ENCODE data around the gene CAPN1.
A peak's percentile ranks its signal among the peaks of the same experiment; 100 is the strongest.

The CAPN1 gene

GRCh38 chr11:65224930-65225278 lies 43.2 kb downstream of the CAPN1 start:
- no peaks in the 10 kb centered on the region for H4K20me1 ChIP-seq (ENCODE audit: insufficient read depth, low read length)
- no peak overlapping the region; the same call in 1 of the 2 replicates for H3K9ac ChIP-seq (ENCODE audit: low read length)
- H3F3A ChIP-seq (ENCODE audit: insufficient read depth, low read length), result no peaks in the 10 kb centered on the region
- no peak overlapping the region for H3K4me3 ChIP-seq (ENCODE audit: low read depth, low read length, poor library complexity, severe bottlenecking)
- H3K4me2 ChIP-seq (ENCODE audit: low read length), result peak overlapping the region; percentile 67
- H2AFZ ChIP-seq (ENCODE audit: low read length), result no peak overlapping the region
- H3K9me2 ChIP-seq (ENCODE audit: low read depth, low read length), result no peaks in the 10 kb centered on the region
- no peaks in the 10 kb centered on the region for H3K79me2 ChIP-seq (ENCODE audit: insufficient read depth, low read length)
- peaks cover 12% of the 10 kb centered on the region for H3K4me1 ChIP-seq (ENCODE audit: insufficient read depth, low read length, severe bottlenecking)
- no peaks in the 10 kb centered on the region for H3K9me3 ChIP-seq (ENCODE audit: low read length)
- H3K27ac ChIP-seq (ENCODE audit: low read depth, low read length, poor library complexity, severe bottlenecking), result no peak overlapping the region
- no peaks in the 10 kb centered on the region for H3K36me3 ChIP-seq (ENCODE audit: insufficient read depth, low read length)
- TF ChIP-seq EZH2 (IDR thresholded peaks at IDR 0.05; ENCODE audit: borderline replicate concordance, low read length) (no peak), CTCF (IDR thresholded peaks at IDR 0.05; ENCODE audit: low read length) (no peak)
- peaks cover 1% of the 10 kb centered on the region; the same call in 1 of the 2 replicates for H3K27me3 ChIP-seq (ENCODE audit: insufficient read depth, low read length)

- peak; percentile 68 for TF ChIP-seq CTCF (IDR thresholded peaks at IDR 0.05; ENCODE audit: low read length)
- no peak for TF ChIP-seq EZH2 (IDR thresholded peaks at IDR 0.05; ENCODE audit: borderline replicate concordance, low read length)
- Histone ChIP-seq H3K79me2 (ENCODE audit: insufficient read depth, low read length) (no peaks in the 10 kb centered on the region), H2AFZ (ENCODE audit: low read length) (no peak overlapping the region), H3K27me3 (ENCODE audit: insufficient read depth, low read length) (peaks cover 5% of the 10 kb centered on the region; the same call in 1 of the 2 replicates), H3K27ac (ENCODE audit: low read depth, low read length, poor library complexity, severe bottlenecking) (no peak overlapping the region), H3K9me2 (ENCODE audit: low read depth, low read length) (no peaks in the 10 kb centered on the region), H3K4me1 (ENCODE audit: insufficient read depth, low read length, severe bottlenecking) (peaks cover 12% of the 10 kb centered on the region), H3K9ac (ENCODE audit: low read length) (peak overlapping the region; percentile 37; the same call in 1 of the 2 replicates), H3K4me2 (ENCODE audit: low read length) (peak overlapping the region; percentile 67), H4K20me1 (ENCODE audit: insufficient read depth, low read length) (no peaks in the 10 kb centered on the region), H3K9me3 (ENCODE audit: low read length) (no peaks in the 10 kb centered on the region), H3K36me3 (ENCODE audit: insufficient read depth, low read length) (no peaks in the 10 kb centered on the region), H3F3A (ENCODE audit: insufficient read depth, low read length) (no peaks in the 10 kb centered on the region), H3K4me3 (ENCODE audit: low read depth, low read length, poor library complexity, severe bottlenecking) (peak overlapping the region; percentile 42)
These were observed 43.8 kb downstream of the CAPN1 start for GRCh38 chr11:65225279-65226102.

GRCh38 chr11:65226103-65226442 lies 44.3 kb downstream of the CAPN1 start:
- Histone ChIP-seq H3K36me3 (ENCODE audit: insufficient read depth, low read length) (no peaks in the 10 kb centered on the region), H3K4me1 (ENCODE audit: insufficient read depth, low read length, severe bottlenecking) (peaks cover 12% of the 10 kb centered on the region), H4K20me1 (ENCODE audit: insufficient read depth, low read length) (no peaks in the 10 kb centered on the region), H2AFZ (ENCODE audit: low read length) (no peak overlapping the region), H3K4me2 (ENCODE audit: low read length) (peak overlapping the region; percentile 67), H3K4me3 (ENCODE audit: low read depth, low read length, poor library complexity, severe bottlenecking) (peak overlapping the region; percentile 42), H3K27ac (ENCODE audit: low read depth, low read length, poor library complexity, severe bottlenecking) (no peak overlapping the region), H3K27me3 (ENCODE audit: insufficient read depth, low read length) (peaks cover 5% of the 10 kb centered on the region; the same call in 1 of the 2 replicates), H3K9ac (ENCODE audit: low read length) (no peak overlapping the region; the same call in 1 of the 2 replicates), H3K79me2 (ENCODE audit: insufficient read depth, low read length) (no peaks in the 10 kb centered on the region), H3K9me3 (ENCODE audit: low read length) (no peaks in the 10 kb centered on the region), H3K9me2 (ENCODE audit: low read depth, low read length) (no peaks in the 10 kb centered on the region), H3F3A (ENCODE audit: insufficient read depth, low read length) (no peaks in the 10 kb centered on the region)
- TF ChIP-seq EZH2 (IDR thresholded peaks at IDR 0.05; ENCODE audit: borderline replicate concordance, low read length) (no peak), CTCF (IDR thresholded peaks at IDR 0.05; ENCODE audit: low read length) (no peak)
